AG04450 (cell line): Measurements from ENCODE around the gene ACOT7. TPM values are rescaled to one million over a fixed set of nuclear protein-coding genes. Genes with fewer than 3 reads are reported as not detected.

Experiments
- CTCF ChIA-PET: fragments of 300-600, 350-600 bp; formaldehyde crosslinking; extraction: SDS; loops from one replicate; lab custom pipeline; 2022; ENCODE audit warnings: antibody characterized with exemption, inconsistent platforms; lab: Charles Lee
- POLR2A ChIA-PET: fragments of 350-600 bp; formaldehyde crosslinking; extraction: SDS; loops from one replicate; lab custom pipeline; 2021; ENCODE audit warnings: antibody characterized with exemption, inconsistent platforms; lab: Yijun Ruan, JAX
- DNase-seq: peaks from one replicate; pipeline ENCODE4 v3.0.0-alpha.2; 2011; ENCODE audit warnings: low read depth, low spot score
- H3K27ac ChIP-seq: one replicate; pipeline ENCODE4 v1.5.1; 2012; ENCODE audit warnings: low read depth, low read length, control low read depth
- H3K27me3 ChIP-seq: one replicate; pipeline ENCODE4 v1.6.0; 2012; ENCODE audit warnings: low read length; ENCODE audit not compliant: control insufficient read depth, insufficient read depth
- H3K4me3 ChIP-seq: 2 replicates; pipeline ENCODE4 v1.5.1; 2011; ENCODE audit warnings: mild to moderate bottlenecking, low read depth, low read length, control low read depth
- H3K9me3 ChIP-seq: 2 replicates; pipeline ENCODE4 v1.5.1; 2012; ENCODE audit warnings: low read length; ENCODE audit not compliant: control insufficient read depth, insufficient read depth
- CTCF ChIP-seq: IDR thresholded peaks from 2 replicates; pipeline ENCODE4 v1.5.1; 2011; ENCODE audit warnings: low read depth, low read length, control low read depth, inconsistent platforms
- polyA plus RNA-seq: library from polyadenylated mRNA; depleted of rRNA; stranded (reverse); fragments of >200 nt; gene quantifications from 2 replicates; pipeline ENCODE4 v1.2.3, GENCODE V29; 2011

Gene ACOT7
- polyA plus RNA-seq, 1 experiment = 80.1 TPM

- no peak for DNase-seq
- ChIA-PET POLR2A (interaction anchor here (0.5 to 1.3 kb wide), 3 partner anchors 9 to 216 kb away, joined by 3 to 5 read pairs (median 3); no protein-coding TSS in a partner anchor), CTCF (interaction anchor here (0.6 to 1.3 kb wide), 5 partner anchors 10 to 93 kb away, joined by 3 to 5 read pairs (median 3); no protein-coding TSS in a partner anchor)
- H3K27me3 ChIP-seq = peaks cover 4% of the 10 kb centered on the region
- no peaks in the 10 kb centered on the region for H3K9me3 ChIP-seq
- no peak overlapping the region for H3K27ac ChIP-seq
- TF ChIP-seq CTCF = no peak
- H3K4me3 ChIP-seq = peak overlapping the region; percentile 68
Measured at GRCh38 chr1:6392809-6393399, 663 bp downstream of the ACOT7 start.

DNA sequence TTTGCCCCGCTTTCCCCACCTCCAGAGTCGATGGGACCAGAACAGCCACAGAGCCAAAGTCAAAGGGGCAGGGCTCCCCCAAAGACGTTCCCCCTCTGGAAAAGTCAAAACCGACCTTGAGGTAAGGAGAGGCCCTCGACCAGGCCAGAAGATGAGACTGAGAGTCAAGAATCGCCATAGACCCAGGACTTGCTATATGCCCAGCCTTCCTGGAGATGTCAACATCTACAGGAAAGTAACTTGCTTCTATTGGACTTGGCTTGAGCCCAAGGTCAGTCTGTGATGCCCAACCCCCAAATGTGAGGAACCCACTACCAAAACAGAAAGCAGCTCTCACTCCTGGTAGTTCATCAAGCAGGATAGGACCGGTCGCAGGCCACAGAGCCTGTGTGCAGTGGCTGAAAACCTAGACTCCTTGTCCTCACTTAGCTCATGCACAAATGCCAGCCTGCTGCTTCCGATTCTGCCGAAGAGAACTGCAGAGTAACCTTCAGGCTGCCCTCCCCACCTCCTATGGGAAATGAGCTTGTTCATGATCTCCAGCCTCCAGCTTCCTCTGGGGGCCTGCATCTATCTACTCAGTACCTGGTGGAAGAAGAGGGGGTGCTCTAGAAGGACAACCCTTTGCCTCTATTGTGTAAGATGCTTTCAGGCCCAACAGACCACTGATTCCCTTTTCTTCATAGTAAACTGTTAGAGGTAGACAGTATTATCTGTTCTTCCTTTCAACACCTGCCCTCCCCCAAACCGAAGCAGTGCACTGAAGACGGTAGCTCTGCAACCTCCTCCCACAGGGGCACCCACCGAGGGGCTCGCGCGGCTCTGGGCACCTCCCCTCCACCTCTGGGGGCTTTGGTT is 1.4 kb downstream of the ACOT7 start:
- POLR2A ChIA-PET = interaction anchor here (0.6 kb wide), 2 partner anchors 30 to 147 kb away, joined by 3 read pairs; no protein-coding TSS in a partner anchor
- Histone ChIP-seq H3K9me3 (no peaks in the 10 kb centered on the region), H3K27ac (no peak overlapping the region), H3K27me3 (peaks cover 4% of the 10 kb centered on the region), H3K4me3 (peak overlapping the region; percentile 68)
- CTCF ChIA-PET = interaction anchor here (0.7 to 1.3 kb wide), 4 partner anchors 10 to 46 kb away, joined by 3 to 5 read pairs (median 4); no protein-coding TSS in a partner anchor
- DNase-seq = no peak
- TF ChIP-seq CTCF = no peak

DNA sequence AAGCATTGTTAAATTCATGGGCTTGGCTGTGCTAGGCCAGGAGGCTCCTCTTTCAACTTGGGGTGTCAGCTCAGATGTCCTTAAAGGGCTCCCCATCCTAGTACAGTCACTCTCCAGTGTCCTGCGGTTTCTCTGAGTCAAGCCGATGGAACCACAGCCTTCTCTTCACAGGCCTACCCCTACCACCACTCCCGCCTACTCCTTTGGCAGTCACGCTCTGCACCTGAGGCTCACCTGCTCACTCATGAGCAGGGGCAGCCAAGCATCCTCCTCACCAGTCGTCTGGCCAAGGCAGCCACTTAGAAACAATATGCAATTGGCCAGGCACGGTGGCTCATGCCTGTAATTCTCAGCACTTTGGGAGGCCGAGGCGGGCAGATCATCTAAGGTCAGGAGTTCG is 3.6 kb downstream of the ACOT7 start:
- Histone ChIP-seq H3K9me3 (no peaks in the 10 kb centered on the region), H3K4me3 (no peak overlapping the region), H3K27ac (no peak overlapping the region), H3K27me3 (no peaks in the 10 kb centered on the region)
- CTCF ChIA-PET = interaction anchor here (1.1 kb wide), 1 partner anchor 15 kb away, joined by 6 read pairs; no protein-coding TSS in a partner anchor
- POLR2A ChIA-PET = no interaction called here
- TF ChIP-seq CTCF = no peak
- no peak for DNase-seq

GRCh38 chr1:6386371-6386949 is 7.1 kb downstream of the ACOT7 start:
- Histone ChIP-seq H3K9me3 (peaks cover 3% of the 10 kb centered on the region; the same call in 1 of the 2 replicates), H3K27me3 (no peaks in the 10 kb centered on the region), H3K27ac (no peak overlapping the region), H3K4me3 (no peak overlapping the region)
- POLR2A ChIA-PET = no interaction called here
- TF ChIP-seq CTCF = no peak
- DNase-seq = no peak
- CTCF ChIA-PET = interaction anchor here (0.5 to 2.6 kb wide), 3 partner anchors 26 to 52 kb away, joined by 4 to 9 read pairs (median 5); no protein-coding TSS in a partner anchor
